Stomach (tissue), 4 donors: ENCODE measurements around the gene ACOT7.

Source experiments
- EP300 ChIP-seq: sonication (generic); formaldehyde crosslinking; IDR thresholded peaks from one replicate; pipeline ENCODE4 v1.6.1; 2017; ENCODE audit warnings: antibody characterized with exemption
- POLR2A ChIP-seq, 4 donors: fragments of 450-650 bp; IDR thresholded peaks; one replicate each; pipeline ENCODE4 v1.6.1; 2016; ENCODE audit warnings: antibody characterized with exemption in 4 of 4, control low read depth in 2 of 4, mild to moderate bottlenecking in 1 of 4, moderate library complexity in 1 of 4
- POLR2AphosphoS5 ChIP-seq, 3 donors: sonication (generic); formaldehyde crosslinking; IDR thresholded peaks; one replicate each; pipeline ENCODE4 v1.6.1; 2016; ENCODE audit warnings: antibody characterized with exemption in 3 of 3
- TF ChIP-seq, protein P1 (sequence below), 7 experiments: fragments of 450-650 bp in 4 of 7; fragments of 200-600 bp in 3 of 7; sonication (generic) in 3 of 7; IDR thresholded peaks; one replicate each; pipeline ENCODE4 v1.5.1; 2016 to 2019; ENCODE audit warnings: antibody characterized with exemption in 7 of 7, control low read depth in 2 of 7, mild to moderate bottlenecking in 1 of 7

- TF ChIP-seq, protein P1, sequence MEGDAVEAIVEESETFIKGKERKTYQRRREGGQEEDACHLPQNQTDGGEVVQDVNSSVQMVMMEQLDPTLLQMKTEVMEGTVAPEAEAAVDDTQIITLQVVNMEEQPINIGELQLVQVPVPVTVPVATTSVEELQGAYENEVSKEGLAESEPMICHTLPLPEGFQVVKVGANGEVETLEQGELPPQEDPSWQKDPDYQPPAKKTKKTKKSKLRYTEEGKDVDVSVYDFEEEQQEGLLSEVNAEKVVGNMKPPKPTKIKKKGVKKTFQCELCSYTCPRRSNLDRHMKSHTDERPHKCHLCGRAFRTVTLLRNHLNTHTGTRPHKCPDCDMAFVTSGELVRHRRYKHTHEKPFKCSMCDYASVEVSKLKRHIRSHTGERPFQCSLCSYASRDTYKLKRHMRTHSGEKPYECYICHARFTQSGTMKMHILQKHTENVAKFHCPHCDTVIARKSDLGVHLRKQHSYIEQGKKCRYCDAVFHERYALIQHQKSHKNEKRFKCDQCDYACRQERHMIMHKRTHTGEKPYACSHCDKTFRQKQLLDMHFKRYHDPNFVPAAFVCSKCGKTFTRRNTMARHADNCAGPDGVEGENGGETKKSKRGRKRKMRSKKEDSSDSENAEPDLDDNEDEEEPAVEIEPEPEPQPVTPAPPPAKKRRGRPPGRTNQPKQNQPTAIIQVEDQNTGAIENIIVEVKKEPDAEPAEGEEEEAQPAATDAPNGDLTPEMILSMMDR (IDR thresholded peaks at IDR 0.05): no peak
- TF ChIP-seq POLR2AphosphoS5 (IDR thresholded peaks at IDR 0.05): no peak
- TF ChIP-seq POLR2A (IDR thresholded peaks at IDR 0.05): no peak
- TF ChIP-seq EP300: no peak
Observed at GRCh38 chr1:6221210-6221784, 172.3 kb downstream of the ACOT7 start.
